HUES48 (cell line): ENCODE measurements around the gene PHF23.
A peak's percentile ranks its signal among the peaks of the same experiment; 100 is the strongest.

Experiments used
- H3K27ac ChIP-seq: one replicate; pipeline ENCODE4 v1.7.0; 2013; ENCODE audit warnings: low read depth, low read length, inconsistent platforms
- H3K27me3 ChIP-seq: 2 replicates; pipeline ENCODE4 v1.6.1; 2013; ENCODE audit warnings: mild to moderate bottlenecking, low read length; ENCODE audit not compliant: control insufficient read depth, insufficient read depth
- H3K36me3 ChIP-seq: 2 replicates; pipeline ENCODE4 v1.6.1; 2013; ENCODE audit warnings: low read length; ENCODE audit not compliant: control insufficient read depth, insufficient read depth
- H3K4me1 ChIP-seq: 2 replicates; pipeline ENCODE4 v1.6.1; 2013; ENCODE audit warnings: mild to moderate bottlenecking, low read length; ENCODE audit not compliant: control insufficient read depth, insufficient read depth
- H3K4me3 ChIP-seq: 2 replicates; pipeline ENCODE4 v1.5.1; 2013; ENCODE audit warnings: mild to moderate bottlenecking, low read depth, low read length
- H3K9ac ChIP-seq: 2 replicates; pipeline ENCODE4 v1.6.1; 2013; ENCODE audit warnings: mild to moderate bottlenecking, low read depth, low read length, moderate library complexity
- H3K9me3 ChIP-seq: 2 replicates; pipeline ENCODE4 v1.6.1; 2013; ENCODE audit warnings: low read length; ENCODE audit not compliant: control insufficient read depth, insufficient read depth

PHF23 gene

GRCh38 chr17:7239091-7240027, at the start of gene PHF23:
Gene PHF23, minus strand, starts transcription at chr17:7239457. Its CDS starts 178 bp downstream, at chr17:7239279.
- peak within 1 kb of the TSS; percentile 82 for H3K9ac ChIP-seq
- peak within 1 kb of the TSS; percentile 92 for H3K27ac ChIP-seq
- H3K36me3 ChIP-seq: peaks cover 46% of the 10 kb centered on the region
- H3K4me1 ChIP-seq: peaks cover 14% of the 10 kb centered on the region
- no peaks in the 10 kb centered on the region for H3K9me3 ChIP-seq
- H3K4me3 ChIP-seq: peak within 1 kb of the TSS; percentile 88
- no peaks in the 10 kb centered on the region for H3K27me3 ChIP-seq

- no peak overlapping the region for H3K27ac ChIP-seq
Observed at GRCh38 chr17:7285679-7286078, 46.4 kb upstream of the PHF23 start.

GRCh38 chr17:7284911-7285310, 45.7 kb upstream of the PHF23 start:
- peaks cover 19% of the 10 kb centered on the region for H3K27me3 ChIP-seq
- H3K4me1 ChIP-seq: peaks cover 10% of the 10 kb centered on the region
- H3K9me3 ChIP-seq: no peaks in the 10 kb centered on the region
- no peak overlapping the region for H3K9ac ChIP-seq
- H3K27ac ChIP-seq: no peak overlapping the region
- no peak overlapping the region for H3K4me3 ChIP-seq
- 0 out of 2 replicates have a peak, but pooled peaks cover 11% of the 10 kb centered on the region for H3K36me3 ChIP-seq

More at GRCh38 chr17:7285679-7286078, 46.4 kb upstream of the PHF23 start:
- Histone ChIP-seq H3K36me3 (0 out of 2 replicates have a peak, but pooled peaks cover 11% of the 10 kb centered on the region), H3K9ac (no peak overlapping the region), H3K4me1 (peaks cover 5% of the 10 kb centered on the region), H3K9me3 (no peaks in the 10 kb centered on the region), H3K27me3 (peaks cover 18% of the 10 kb centered on the region), H3K4me3 (no peak overlapping the region)

GRCh38 chr17:7283471-7284216, 44.4 kb upstream of the PHF23 start:
- peaks cover 19% of the 10 kb centered on the region for H3K27me3 ChIP-seq
- peaks cover 14% of the 10 kb centered on the region for H3K4me1 ChIP-seq
- H3K4me3 ChIP-seq: no peak overlapping the region
- no peak overlapping the region for H3K27ac ChIP-seq
- H3K9me3 ChIP-seq: no peaks in the 10 kb centered on the region
- H3K9ac ChIP-seq: no peak overlapping the region
- H3K36me3 ChIP-seq: 0 out of 2 replicates have a peak, but pooled peaks cover 11% of the 10 kb centered on the region

GRCh38 chr17:7282752-7283321, 43.6 kb upstream of the PHF23 start:
- no peak overlapping the region for H3K27ac ChIP-seq
- H3K27me3 ChIP-seq: peaks cover 19% of the 10 kb centered on the region
- peak overlapping the region; percentile 84 for H3K4me3 ChIP-seq
- no peak overlapping the region for H3K9ac ChIP-seq
- H3K9me3 ChIP-seq: no peaks in the 10 kb centered on the region
- 0 out of 2 replicates have a peak, but pooled peaks cover 10% of the 10 kb centered on the region for H3K36me3 ChIP-seq
- H3K4me1 ChIP-seq: peaks cover 14% of the 10 kb centered on the region

GRCh38 chr17:7281953-7282751, 42.9 kb upstream of the PHF23 start:
- peaks cover 19% of the 10 kb centered on the region for H3K27me3 ChIP-seq
- H3K9me3 ChIP-seq: no peaks in the 10 kb centered on the region
- peak overlapping the region; percentile 45; the same call in 1 of the 2 replicates for H3K9ac ChIP-seq
- H3K4me3 ChIP-seq: peak overlapping the region; percentile 84
- 0 out of 2 replicates have a peak, but pooled peaks cover 8% of the 10 kb centered on the region for H3K36me3 ChIP-seq
- H3K4me1 ChIP-seq: peaks cover 14% of the 10 kb centered on the region
- H3K27ac ChIP-seq: no peak overlapping the region

GRCh38 chr17:7281074-7281952, 42.1 kb upstream of the PHF23 start, which contains the start of gene SLC2A4:
Gene SLC2A4, plus strand, starts transcription at chr17:7281718. Its CDS starts 217 bp downstream, at chr17:7281935.
- Histone ChIP-seq H3K9ac (peak within 1 kb of the TSS; percentile 45), H3K4me1 (peaks cover 14% of the 10 kb centered on the region), H3K27me3 (peaks cover 19% of the 10 kb centered on the region), H3K27ac (peak within 1 kb of the TSS; percentile 36), H3K36me3 (0 out of 2 replicates have a peak, but pooled peaks cover 8% of the 10 kb centered on the region), H3K9me3 (no peaks in the 10 kb centered on the region), H3K4me3 (peak within 1 kb of the TSS; percentile 84)

- Histone ChIP-seq H3K36me3 (0 out of 2 replicates have a peak, but pooled peaks cover 8% of the 10 kb centered on the region), H3K27me3 (peaks cover 19% of the 10 kb centered on the region), H3K27ac (peak overlapping the region; percentile 36), H3K9ac (peak overlapping the region; percentile 41), H3K4me1 (peaks cover 14% of the 10 kb centered on the region), H3K4me3 (peak overlapping the region; percentile 84), H3K9me3 (no peaks in the 10 kb centered on the region)
Observed at GRCh38 chr17:7280519-7281073, 41.3 kb upstream of the PHF23 start.

- Histone ChIP-seq H3K4me3 (no peak overlapping the region), H3K4me1 (peaks cover 14% of the 10 kb centered on the region), H3K9me3 (no peaks in the 10 kb centered on the region), H3K36me3 (0 out of 2 replicates have a peak, but pooled peaks cover 4% of the 10 kb centered on the region), H3K27ac (no peak overlapping the region), H3K9ac (no peak overlapping the region), H3K27me3 (peaks cover 19% of the 10 kb centered on the region)
Observed at GRCh38 chr17:7279448-7279847, 40.2 kb upstream of the PHF23 start.
